ENCODE results near the gene COL8A1. TPM values are rescaled to one million over a fixed set of nuclear protein-coding genes. Genes with fewer than 3 reads are reported as not detected.
A peak's percentile ranks its signal among the peaks of the same experiment; 100 is the strongest.
"Not testable (repeated sequence)": the region's sequence is repeated elsewhere in the genome, so short reads cannot be mapped to it uniquely, and the experiment has no call there.

Gene COL8A1
- total RNA-seq (under 1 TPM in 4 of 5 experiments, not detected in 1; 0.13 to 0.24 (median 0.14) TPM), polyA plus RNA-seq (not detected), total RNA-seq (not detected)

DNA sequence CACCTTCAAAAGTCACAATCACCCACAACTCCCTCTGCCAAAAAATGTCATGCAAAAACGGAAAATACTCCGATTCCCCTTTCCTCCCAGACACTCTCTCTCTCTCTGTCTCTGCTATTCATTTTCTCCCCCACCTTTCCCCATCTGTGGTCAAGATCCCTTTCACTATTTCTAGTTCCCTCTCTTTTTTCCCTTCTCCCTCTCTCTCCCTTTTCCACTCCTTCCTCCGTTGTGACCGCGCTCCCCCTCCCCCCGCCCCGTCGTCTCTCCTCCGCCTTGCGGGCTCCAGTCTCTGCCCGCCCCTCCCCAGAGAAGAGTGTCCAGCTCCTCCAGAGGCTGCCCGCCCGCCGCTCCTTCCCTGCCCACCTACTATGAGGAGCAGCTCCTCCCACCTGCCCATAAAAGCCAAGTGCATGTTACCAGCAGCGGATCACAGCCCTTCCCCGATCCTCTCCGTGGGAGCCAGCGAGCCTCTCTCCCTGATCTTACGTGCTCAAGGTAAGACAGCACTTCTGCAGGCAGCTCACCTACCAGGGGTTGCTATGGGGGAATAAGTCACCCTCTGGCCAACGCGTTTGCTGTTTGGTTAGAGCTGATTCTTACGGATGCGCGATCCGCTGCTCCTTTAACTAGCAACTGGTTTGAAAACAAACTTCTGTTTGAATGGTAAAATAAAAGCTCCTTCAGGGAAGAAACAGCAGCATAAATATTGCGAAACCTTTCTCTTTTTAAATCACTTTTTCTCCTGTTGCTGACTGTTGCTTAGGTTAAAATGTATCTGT, at the start of gene COL8A1:
Gene COL8A1, plus strand, starts transcription at position 428 of the 782 bp plus-strand sequence. CDS start 152,089 bp downstream, outside the sequence.
- H3K4me1 ChIP-seq (ENCODE audit: control insufficient read depth in 2 of 2, insufficient read depth in 2 of 2, low read length in 2 of 2): no peaks in the 10 kb centered on the region
- Mint-ChIP-seq H3K27me3 (peaks cover 68 to 89% (median 78%) of the 10 kb centered on the region in 5 donors), H3K4me1 (peaks cover 13 to 22% (median 17%) of the 10 kb centered on the region in 7 donors), H3K4me3 (peak within 1 kb of the TSS; percentile 42 to 79 (median 64)), H3K9me3 (peaks cover 0 to 5% (median 0%) of the 10 kb centered on the region in 11 donors), H3K27ac (peak within 1 kb of the TSS in 1 of 9 donors; percentile 13), H3K36me3 (peaks cover 0 to 5% (median 0%) of the 10 kb centered on the region in 5 donors)
- H3K4me3 ChIP-seq (ENCODE audit: low read length): no peak within 1 kb of the TSS
- no peaks in the 10 kb centered on the region for H3K9me3 ChIP-seq (ENCODE audit: control insufficient read depth in 2 of 3, low read length in 3 of 3)
- POLR2A ChIA-PET: interaction anchor here (0.7 kb wide), 1 partner anchor 12 kb away, joined by 3 read pairs; no protein-coding TSS in a partner anchor
- no peak for ATAC-seq
- peaks cover 0 to 7% of the 10 kb centered on the region in 2 donors for H3K27me3 ChIP-seq (ENCODE audit: control insufficient read depth in 2 of 2, insufficient read depth in 2 of 2, low read length in 2 of 2)
- no peak for DNase-seq
- H3K36me3 ChIP-seq (ENCODE audit: control insufficient read depth in 2 of 3, insufficient read depth in 3 of 3, low read length in 3 of 3): no peaks in the 10 kb centered on the region
- CTCF ChIA-PET: no interaction called here
- intact Hi-C loops (cut with micrococcal nuclease): no loop called here
- no peak within 1 kb of the TSS for H3K27ac ChIP-seq (ENCODE audit: low read depth, low read length)

DNA sequence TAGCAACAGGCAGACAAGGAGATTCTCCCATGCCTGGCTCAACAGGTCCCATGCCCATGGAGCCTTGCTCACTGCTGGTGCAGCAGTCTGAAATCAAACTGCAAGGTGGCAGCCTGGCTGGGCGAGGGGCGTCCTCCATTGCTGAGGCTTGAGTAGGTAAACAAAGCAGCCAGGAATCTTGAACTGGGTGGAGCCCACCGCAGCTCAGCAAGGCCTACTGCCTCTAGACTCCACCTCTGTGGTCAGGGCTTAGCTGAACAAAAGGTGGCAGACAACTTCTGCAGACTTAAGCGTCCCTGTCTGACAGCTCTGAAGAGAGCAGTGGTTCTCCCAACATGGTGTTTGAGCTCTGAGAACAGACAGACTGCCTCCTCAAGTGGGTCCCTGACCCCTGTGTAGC, 49.2 kb upstream of the COL8A1 start:
- CTCF ChIA-PET; H3K9me3 ChIP-seq (ENCODE audit: control insufficient read depth in 2 of 3, low read length in 3 of 3); H3K27me3 Mint-ChIP-seq: not testable (repeated sequence)

DNA sequence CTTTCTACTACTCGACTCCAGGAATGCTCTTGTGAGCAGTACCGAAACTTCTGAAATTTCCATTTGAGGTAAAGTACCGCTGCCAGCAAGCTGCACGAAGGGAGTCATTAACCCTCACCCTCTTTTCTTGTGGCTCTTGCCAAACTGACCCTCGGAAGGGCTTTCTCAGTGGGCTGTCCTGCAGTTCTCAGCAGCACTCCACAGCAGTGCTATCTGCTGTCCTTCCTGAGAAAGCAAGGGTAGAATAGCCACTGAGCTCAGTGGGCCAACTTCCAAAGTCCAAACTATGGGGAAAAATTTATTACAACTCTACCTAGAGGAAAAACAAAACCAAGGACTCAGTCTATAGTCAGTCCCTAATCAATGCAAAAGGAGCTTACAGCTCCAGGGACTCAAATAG, 38.5 kb upstream of the COL8A1 start:
- no peak for ATAC-seq
- POLR2A ChIA-PET: no interaction called here

More for the DNA sequence above, 49.2 kb upstream of the COL8A1 start:
- H3K27ac ChIP-seq (ENCODE audit: low read depth, low read length); H3K4me3 Mint-ChIP-seq; H3K36me3 ChIP-seq (ENCODE audit: control insufficient read depth in 2 of 3, insufficient read depth in 3 of 3, low read length in 3 of 3); ATAC-seq; H3K4me1 Mint-ChIP-seq; intact Hi-C loops (cut with micrococcal nuclease); H3K36me3 Mint-ChIP-seq; DNase-seq; H3K27me3 ChIP-seq (ENCODE audit: control insufficient read depth in 2 of 2, insufficient read depth in 2 of 2, low read length in 2 of 2); H3K27ac Mint-ChIP-seq; H3K4me1 ChIP-seq (ENCODE audit: control insufficient read depth in 2 of 2, insufficient read depth in 2 of 2, low read length in 2 of 2); H3K4me3 ChIP-seq (ENCODE audit: low read length); POLR2A ChIA-PET: not testable (repeated sequence)
- peaks cover 0 to 11% (median 3%) of the 10 kb centered on the region in 11 donors for H3K9me3 Mint-ChIP-seq

DNA sequence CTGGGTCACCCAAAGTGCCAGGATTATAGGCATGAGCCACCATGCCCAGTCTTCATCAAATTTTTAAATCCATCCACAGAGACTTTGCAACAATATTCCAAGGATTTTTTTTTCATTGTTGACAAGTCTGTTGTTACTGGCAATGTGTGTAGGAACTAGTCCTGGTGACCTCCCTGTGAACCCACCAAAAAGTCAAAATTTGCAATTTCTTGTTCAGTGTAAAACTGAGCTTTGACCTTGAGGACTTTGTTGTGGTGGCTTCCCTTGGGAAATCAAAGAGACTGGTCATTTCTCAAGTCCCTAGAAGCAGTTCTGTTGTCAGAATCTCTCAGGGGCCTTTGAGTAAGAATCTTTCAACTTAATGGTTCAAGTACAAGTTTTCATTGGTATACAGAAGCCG, 36.9 kb upstream of the COL8A1 start:
- no peak for DNase-seq
- Histone ChIP-seq H3K27ac (ENCODE audit: low read depth, low read length) (no peak overlapping the region), H3K27me3 (ENCODE audit: control insufficient read depth in 2 of 2, insufficient read depth in 2 of 2, low read length in 2 of 2) (no peaks in the 10 kb centered on the region), H3K4me1 (ENCODE audit: control insufficient read depth in 2 of 2, insufficient read depth in 2 of 2, low read length in 2 of 2) (no peaks in the 10 kb centered on the region), H3K9me3 (ENCODE audit: control insufficient read depth in 2 of 3, low read length in 3 of 3) (no peaks in the 10 kb centered on the region), H3K36me3 (ENCODE audit: control insufficient read depth in 2 of 3, insufficient read depth in 3 of 3, low read length in 3 of 3) (no peaks in the 10 kb centered on the region), H3K4me3 (ENCODE audit: low read length) (no peak overlapping the region)
- CTCF ChIA-PET: no interaction called here
- no peaks in the 10 kb centered on the region for H3K27me3 Mint-ChIP-seq
- intact Hi-C loops (cut with micrococcal nuclease): no loop called here
- peaks cover 0 to 6% (median 0%) of the 10 kb centered on the region in 11 donors for H3K9me3 Mint-ChIP-seq
- no peaks in the 10 kb centered on the region for H3K4me1 Mint-ChIP-seq
- H3K4me3 Mint-ChIP-seq: no peak overlapping the region
- no peaks in the 10 kb centered on the region for H3K36me3 Mint-ChIP-seq
- H3K27ac Mint-ChIP-seq: no peak overlapping the region
- ATAC-seq: no peak
- POLR2A ChIA-PET: no interaction called here

More for the DNA sequence above, 38.5 kb upstream of the COL8A1 start:
- Histone ChIP-seq H3K27ac (ENCODE audit: low read depth, low read length) (no peak overlapping the region), H3K4me3 (ENCODE audit: low read length) (no peak overlapping the region), H3K27me3 (ENCODE audit: control insufficient read depth in 2 of 2, insufficient read depth in 2 of 2, low read length in 2 of 2) (no peaks in the 10 kb centered on the region), H3K4me1 (ENCODE audit: control insufficient read depth in 2 of 2, insufficient read depth in 2 of 2, low read length in 2 of 2) (no peaks in the 10 kb centered on the region), H3K9me3 (ENCODE audit: control insufficient read depth in 2 of 3, low read length in 3 of 3) (no peaks in the 10 kb centered on the region), H3K36me3 (ENCODE audit: control insufficient read depth in 2 of 3, insufficient read depth in 3 of 3, low read length in 3 of 3) (no peaks in the 10 kb centered on the region)
- no peaks in the 10 kb centered on the region for H3K4me1 Mint-ChIP-seq
- H3K27me3 Mint-ChIP-seq: no peaks in the 10 kb centered on the region
- no peak for DNase-seq
- peaks cover 0 to 6% (median 0%) of the 10 kb centered on the region in 11 donors for H3K9me3 Mint-ChIP-seq
- no peak overlapping the region for H3K27ac Mint-ChIP-seq
- CTCF ChIA-PET: no interaction called here
- no peaks in the 10 kb centered on the region for H3K36me3 Mint-ChIP-seq
- no peak overlapping the region for H3K4me3 Mint-ChIP-seq
- intact Hi-C loops (cut with micrococcal nuclease): no loop called here

DNA sequence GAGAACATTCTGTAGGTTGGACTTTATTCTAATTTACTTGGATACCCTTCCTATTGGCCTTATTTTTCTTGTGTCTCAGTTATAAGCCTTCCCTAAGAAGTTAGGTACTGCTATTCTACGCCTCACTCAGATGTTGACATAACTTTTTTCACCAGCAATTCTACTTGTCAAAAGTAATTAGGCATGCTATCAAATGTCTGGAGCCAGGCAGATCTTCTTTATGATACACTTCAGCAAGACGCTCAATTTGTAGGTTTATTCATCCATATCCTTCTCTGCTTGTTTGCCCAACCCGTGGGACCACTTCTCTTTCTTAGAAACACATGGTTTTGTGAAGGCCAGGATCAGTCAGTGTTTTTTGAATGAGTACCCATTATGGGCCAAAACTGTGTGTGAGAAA, 36.2 kb upstream of the COL8A1 start:
- intact Hi-C loops (cut with micrococcal nuclease): no loop called here
- peaks cover 0 to 2% (median 0%) of the 10 kb centered on the region in 5 donors for H3K27me3 Mint-ChIP-seq
- CTCF ChIA-PET: interaction anchor here (0.6 kb wide), 1 partner anchor 91 kb away, joined by 3 read pairs; no protein-coding TSS in a partner anchor
- POLR2A ChIA-PET: no interaction called here
- H3K4me3 Mint-ChIP-seq: no peak overlapping the region
- Histone ChIP-seq H3K27me3 (ENCODE audit: control insufficient read depth in 2 of 2, insufficient read depth in 2 of 2, low read length in 2 of 2) (no peaks in the 10 kb centered on the region), H3K4me1 (ENCODE audit: control insufficient read depth in 2 of 2, insufficient read depth in 2 of 2, low read length in 2 of 2) (no peaks in the 10 kb centered on the region), H3K9me3 (ENCODE audit: control insufficient read depth in 2 of 3, low read length in 3 of 3) (no peaks in the 10 kb centered on the region), H3K4me3 (ENCODE audit: low read length) (no peak overlapping the region), H3K27ac (ENCODE audit: low read depth, low read length) (no peak overlapping the region), H3K36me3 (ENCODE audit: control insufficient read depth in 2 of 3, insufficient read depth in 3 of 3, low read length in 3 of 3) (no peaks in the 10 kb centered on the region)
- no peak overlapping the region for H3K27ac Mint-ChIP-seq
- DNase-seq: no peak
- H3K4me1 Mint-ChIP-seq: no peaks in the 10 kb centered on the region
- peaks cover 0 to 8% (median 0%) of the 10 kb centered on the region in 11 donors for H3K9me3 Mint-ChIP-seq
- no peak for ATAC-seq
- no peaks in the 10 kb centered on the region for H3K36me3 Mint-ChIP-seq

DNA sequence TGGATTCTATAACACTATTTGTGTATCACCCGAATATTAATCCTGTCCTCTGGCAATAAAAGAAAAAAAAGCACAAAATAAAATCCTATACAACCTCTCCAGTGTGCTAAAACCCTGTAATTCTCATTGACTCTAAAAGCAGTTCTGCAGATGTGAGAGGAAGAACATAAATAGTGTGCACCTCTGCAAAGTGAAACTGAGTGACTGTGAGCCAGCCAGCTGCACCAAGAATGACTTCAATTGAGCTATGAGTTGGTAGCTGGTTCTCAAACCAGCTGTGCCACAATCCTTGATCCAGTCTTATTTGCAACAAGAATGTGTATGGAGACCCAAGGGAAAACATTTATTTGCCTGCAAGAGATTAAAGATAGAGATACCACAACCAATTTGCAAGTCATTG, 31.2 kb upstream of the COL8A1 start:
- Histone ChIP-seq H3K27me3 (ENCODE audit: control insufficient read depth in 2 of 2, insufficient read depth in 2 of 2, low read length in 2 of 2) (no peaks in the 10 kb centered on the region), H3K27ac (ENCODE audit: low read depth, low read length) (no peak overlapping the region), H3K4me3 (ENCODE audit: low read length) (no peak overlapping the region), H3K36me3 (ENCODE audit: control insufficient read depth in 2 of 3, insufficient read depth in 3 of 3, low read length in 3 of 3) (no peaks in the 10 kb centered on the region), H3K9me3 (ENCODE audit: control insufficient read depth in 2 of 3, low read length in 3 of 3) (no peaks in the 10 kb centered on the region), H3K4me1 (ENCODE audit: control insufficient read depth in 2 of 2, insufficient read depth in 2 of 2, low read length in 2 of 2) (no peaks in the 10 kb centered on the region)
- Mint-ChIP-seq H3K9me3 (peaks cover 0 to 10% (median 2%) of the 10 kb centered on the region in 11 donors), H3K4me1 (no peaks in the 10 kb centered on the region), H3K36me3 (no peaks in the 10 kb centered on the region), H3K27ac (no peak overlapping the region), H3K27me3 (peaks cover 0 to 12% (median 11%) of the 10 kb centered on the region in 5 donors), H3K4me3 (no peak overlapping the region)
- POLR2A ChIA-PET: no interaction called here
- ATAC-seq: no peak
- intact Hi-C loops (cut with micrococcal nuclease): no loop called here
- no peak for DNase-seq
- CTCF ChIA-PET: no interaction called here

DNA sequence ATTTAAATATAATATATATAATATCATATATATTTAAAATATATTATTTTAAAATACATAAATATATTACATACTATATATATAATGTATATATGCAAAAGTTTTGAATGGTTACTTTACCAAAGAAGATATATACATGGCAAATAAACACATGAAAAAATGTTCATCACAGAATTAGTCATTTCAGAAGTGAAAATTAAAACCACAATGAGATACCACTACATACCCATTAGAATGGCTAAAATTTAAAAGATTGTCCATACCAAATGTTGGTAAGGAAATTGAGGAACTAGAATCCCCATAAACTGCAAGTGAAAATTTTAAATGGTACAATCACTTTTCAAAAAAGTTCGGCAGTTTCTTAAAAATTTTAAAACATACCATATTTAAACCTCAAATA, 23.6 kb upstream of the COL8A1 start:
- Histone ChIP-seq H3K36me3 (ENCODE audit: control insufficient read depth in 2 of 3, insufficient read depth in 3 of 3, low read length in 3 of 3) (no peaks in the 10 kb centered on the region), H3K4me1 (ENCODE audit: control insufficient read depth in 2 of 2, insufficient read depth in 2 of 2, low read length in 2 of 2) (no peaks in the 10 kb centered on the region), H3K9me3 (ENCODE audit: control insufficient read depth in 2 of 3, low read length in 3 of 3) (no peaks in the 10 kb centered on the region), H3K4me3 (ENCODE audit: low read length) (no peak overlapping the region), H3K27ac (ENCODE audit: low read depth, low read length) (no peak overlapping the region), H3K27me3 (ENCODE audit: control insufficient read depth in 2 of 2, insufficient read depth in 2 of 2, low read length in 2 of 2) (no peaks in the 10 kb centered on the region)
- Mint-ChIP-seq H3K9me3 (peaks cover 0 to 22% (median 4%) of the 10 kb centered on the region in 11 donors), H3K27me3 (peaks cover 0 to 26% (median 21%) of the 10 kb centered on the region in 5 donors), H3K4me1 (no peaks in the 10 kb centered on the region), H3K4me3 (no peak overlapping the region), H3K36me3 (no peaks in the 10 kb centered on the region), H3K27ac (no peak overlapping the region)
- ChIA-PET CTCF (no interaction called here), POLR2A (no interaction called here)
- intact Hi-C loops (cut with micrococcal nuclease): no loop called here
- ATAC-seq (no peak), DNase-seq (no peak)
